Measurements from ENCODE around the gene NUFIP2.
A peak's percentile ranks its signal among the peaks of the same experiment; 100 is the strongest.

NUFIP2 gene

GRCh38 chr17:29216181-29216580 is 77.8 kb downstream of the NUFIP2 start:
- no peak for DNase-seq
- Histone ChIP-seq H3K4me3 (ENCODE audit: low read depth, low read length) (no peak overlapping the region), H3K27me3 (replicated peaks) (no peaks in the 10 kb centered on the region), H3K27ac (no peak overlapping the region), H3K36me3 (replicated peaks) (no peaks in the 10 kb centered on the region)
- in situ Hi-C loops (cut with HindIII; ENCODE audit: low pct_ligation_motif_present, low sequenced_read_pairs) = no loop called here
- TF ChIP-seq CTCF (IDR thresholded peaks at IDR 0.05; ENCODE audit: low read depth, low read length, missing control alignments) = no peak

- Histone ChIP-seq H3K27ac (no peak overlapping the region), H3K27me3 (replicated peaks) (no peaks in the 10 kb centered on the region), H3K36me3 (replicated peaks) (no peaks in the 10 kb centered on the region), H3K4me3 (ENCODE audit: low read depth, low read length) (no peak overlapping the region)
- no peak for TF ChIP-seq CTCF (IDR thresholded peaks at IDR 0.05; ENCODE audit: low read depth, low read length, missing control alignments)
- in situ Hi-C loops (cut with HindIII; ENCODE audit: low pct_ligation_motif_present, low sequenced_read_pairs) = no loop called here
- peak; percentile 24 for DNase-seq
Observed at GRCh38 chr17:29215717-29216116, 78.2 kb downstream of the NUFIP2 start.

GRCh38 chr17:29215174-29215573 is 78.8 kb downstream of the NUFIP2 start:
- in situ Hi-C loops (cut with HindIII; ENCODE audit: low pct_ligation_motif_present, low sequenced_read_pairs) = no loop called here
- Histone ChIP-seq H3K36me3 (replicated peaks) (no peaks in the 10 kb centered on the region), H3K27me3 (replicated peaks) (no peaks in the 10 kb centered on the region), H3K27ac (no peak overlapping the region), H3K4me3 (ENCODE audit: low read depth, low read length) (no peak overlapping the region)
- no peak for DNase-seq
- no peak for TF ChIP-seq CTCF (IDR thresholded peaks at IDR 0.05; ENCODE audit: low read depth, low read length, missing control alignments)

- no peak overlapping the region for H3K27ac ChIP-seq
- H3K36me3 ChIP-seq (replicated peaks) = no peaks in the 10 kb centered on the region
- H3K27me3 ChIP-seq (replicated peaks) = no peaks in the 10 kb centered on the region
- TF ChIP-seq CTCF (IDR thresholded peaks at IDR 0.05; ENCODE audit: low read depth, low read length, missing control alignments) = no peak
- in situ Hi-C loops (cut with HindIII; ENCODE audit: low pct_ligation_motif_present, low sequenced_read_pairs) = no loop called here
- no peak overlapping the region for H3K4me3 ChIP-seq (ENCODE audit: low read depth, low read length)
- DNase-seq = no peak
Observed at GRCh38 chr17:29214215-29215146, 79.5 kb downstream of the NUFIP2 start.

- no peak overlapping the region for H3K27ac ChIP-seq
- TF ChIP-seq CTCF (IDR thresholded peaks at IDR 0.05; ENCODE audit: low read depth, low read length, missing control alignments) = no peak
Observed at GRCh38 chr17:29212681-29213121, 81.2 kb downstream of the NUFIP2 start.

More at GRCh38 chr17:29212681-29213121, 81.2 kb downstream of the NUFIP2 start:
- no peak for DNase-seq
- Histone ChIP-seq H3K4me3 (ENCODE audit: low read depth, low read length) (no peak overlapping the region), H3K36me3 (replicated peaks) (no peaks in the 10 kb centered on the region), H3K27me3 (replicated peaks) (no peaks in the 10 kb centered on the region)
- in situ Hi-C loops (cut with HindIII; ENCODE audit: low pct_ligation_motif_present, low sequenced_read_pairs) = no loop called here

Measured in brain microvascular endothelial cell (primary cell).